IMR-90 (cell line): Measurements from ENCODE around the gene ALPI. TPM values are rescaled to one million over a fixed set of nuclear protein-coding genes. Genes with fewer than 3 reads are reported as not detected.

Experiments
- ATAC-seq: fragments of 200-7000 bp; cut with Tn5 transposase; 2 replicates; pipeline ENCODE4 v1.9.1; 2020; ENCODE audit warnings: low read depth, mild to moderate bottlenecking, moderate library complexity
- BruUV-seq: library from RNA; stranded (reverse); fragments of 400-500 nt; replicated peaks from 2 replicates; lab custom pipeline; 2021; lab: Mats Ljungman, UMichigan
- CTCF ChIA-PET: fragments of 300-600 bp; formaldehyde crosslinking; extraction: SDS; loops from one replicate; lab custom pipeline; 2021; ENCODE audit warnings: antibody characterized with exemption; lab: Yijun Ruan, JAX
- POLR2A ChIA-PET: fragments of 300-600 bp; sonication (Branson Sonifier 250); formaldehyde crosslinking; loops from one replicate; lab custom pipeline; 2022; ENCODE audit warnings: antibody characterized with exemption; ENCODE audit not compliant: unreplicated experiment; lab: Charles Lee
- DNase-seq: peaks from one replicate; pipeline ENCODE4 v3.0.0; 2013
- H2AFZ ChIP-seq: replicated peaks from 2 replicates; pipeline ENCODE3; 2013; ENCODE audit warnings: low read length, mild to moderate bottlenecking; ENCODE audit not compliant: poor library complexity
- H2AK5ac ChIP-seq: 2 replicates; pipeline ENCODE4 v1.6.1; 2013; ENCODE audit warnings: low read depth, low read length, inconsistent platforms
- H2AK9ac ChIP-seq: replicated peaks from 2 replicates; pipeline ENCODE3; 2013; ENCODE audit warnings: mild to moderate bottlenecking, low read depth, low read length, moderate library complexity; ENCODE audit not compliant: poor library complexity
- H2BK120ac ChIP-seq: 2 replicates; pipeline ENCODE4 v1.6.1; 2013; ENCODE audit warnings: low read depth, low read length, inconsistent platforms
- H2BK15ac ChIP-seq: 3 replicates; pipeline ENCODE4 v1.6.1; 2013; ENCODE audit warnings: low read depth, low read length, inconsistent platforms
- H2BK20ac ChIP-seq: 2 replicates; pipeline ENCODE4 v1.6.1; 2013; ENCODE audit warnings: low read depth, mild to moderate bottlenecking, inconsistent platforms, low read length, moderate library complexity
- H2BK5ac ChIP-seq: 2 replicates; pipeline ENCODE4 v1.6.1; 2013; ENCODE audit warnings: mild to moderate bottlenecking, low read depth, low read length, inconsistent platforms; ENCODE audit not compliant: poor library complexity, severe bottlenecking
- H3K14ac ChIP-seq: replicated peaks from 2 replicates; pipeline ENCODE4 v1.6.1; 2013; ENCODE audit warnings: low read depth, low read length, inconsistent platforms
- H3K18ac ChIP-seq: 2 replicates; pipeline ENCODE4 v1.6.1; 2013; ENCODE audit warnings: low read depth, low read length, control low read depth
- H3K23ac ChIP-seq: 2 replicates; pipeline ENCODE4 v1.6.1; 2013; ENCODE audit warnings: low read depth, low read length, inconsistent platforms
- H3K27ac ChIP-seq: 2 replicates; pipeline ENCODE4 v1.5.1; 2013; ENCODE audit warnings: mild to moderate bottlenecking, control low read depth, low read length; ENCODE audit not compliant: insufficient read depth
- H3K27me3 ChIP-seq: 2 replicates; pipeline ENCODE4 v1.6.1; 2013; ENCODE audit warnings: low read length; ENCODE audit not compliant: control insufficient read depth, insufficient read depth
- H3K36me3 ChIP-seq: 2 replicates; pipeline ENCODE4 v1.6.1; 2013; ENCODE audit warnings: low read length, mixed read lengths; ENCODE audit not compliant: control insufficient read depth, insufficient read depth
- H3K4ac ChIP-seq: 2 replicates; pipeline ENCODE4 v1.6.1; 2013; ENCODE audit warnings: low read depth, low read length, inconsistent platforms
- H3K4me1 ChIP-seq: 2 replicates; pipeline ENCODE4 v1.6.1; 2013; ENCODE audit warnings: low read length, mixed read lengths; ENCODE audit not compliant: control insufficient read depth, insufficient read depth
- H3K4me2 ChIP-seq: 2 replicates; pipeline ENCODE4 v1.6.1; 2013; ENCODE audit warnings: low read depth, mild to moderate bottlenecking, control low read depth, low read length, moderate library complexity
- H3K4me3 ChIP-seq: 2 replicates; pipeline ENCODE4 v1.5.1; 2013; ENCODE audit warnings: low read depth, mild to moderate bottlenecking, control low read depth, low read length, moderate library complexity; ENCODE audit not compliant: insufficient read depth
- H3K56ac ChIP-seq: 2 replicates; pipeline ENCODE4 v1.6.1; 2013; ENCODE audit warnings: low read length, inconsistent platforms; ENCODE audit not compliant: insufficient read depth; ENCODE audit errors: extremely low read depth
- H3K79me1 ChIP-seq, 2 experiments: 2 replicates each; pipeline ENCODE4 v1.6.1; 2013; ENCODE audit warnings: low read length in 2 of 2, inconsistent platforms in 1 of 2, low read depth in 1 of 2
- H3K9ac ChIP-seq: 2 replicates; pipeline ENCODE4 v1.6.1; 2013; ENCODE audit warnings: low read depth, low read length, control low read depth
- H3K9me1 ChIP-seq: 2 replicates; pipeline ENCODE4 v1.6.1; 2013; ENCODE audit warnings: low read length, inconsistent platforms; ENCODE audit not compliant: insufficient read depth
- H3K9me3 ChIP-seq: 2 replicates; pipeline ENCODE4 v1.6.1; 2013; ENCODE audit warnings: low read length; ENCODE audit not compliant: control insufficient read depth, insufficient read depth
- H4K20me1 ChIP-seq: 2 replicates; pipeline ENCODE4 v1.6.1; 2013; ENCODE audit warnings: low read length, inconsistent platforms; ENCODE audit not compliant: insufficient read depth
- H4K5ac ChIP-seq: 2 replicates; pipeline ENCODE4 v1.6.1; 2013; ENCODE audit warnings: mild to moderate bottlenecking, low read depth, low read length, control low read depth
- H4K8ac ChIP-seq, 2 experiments: 2 replicates each; pipeline ENCODE4 v1.6.1; 2013; ENCODE audit warnings: low read depth in 2 of 2, low read length in 2 of 2, control low read depth in 1 of 2, inconsistent platforms in 1 of 2
- H4K91ac ChIP-seq: 2 replicates; pipeline ENCODE4 v1.6.1; 2013; ENCODE audit warnings: low read depth, low read length, inconsistent platforms; ENCODE audit not compliant: insufficient read depth
- BHLHE40 ChIP-seq: fragments of 150-350 bp; IDR thresholded peaks from 2 replicates; pipeline ENCODE4 v1.6.1; 2016; ENCODE audit warnings: mild to moderate bottlenecking, low read depth, low read length
- CEBPB ChIP-seq: IDR thresholded peaks from 2 replicates; pipeline ENCODE4 v1.6.1; 2012; ENCODE audit warnings: low read depth, low read length, improper control_type of control experiment
- CHD1 ChIP-seq: IDR thresholded peaks from 2 replicates; pipeline ENCODE4 v1.6.1; 2012; ENCODE audit warnings: low read depth, low read length, improper control_type of control experiment
- CTCF ChIP-seq: conservative IDR thresholded peaks from 2 replicates; pipeline ENCODE4 v1.5.1; 2012; ENCODE audit warnings: mild to moderate bottlenecking, low read depth, low read length, improper control_type of control experiment
- FOS ChIP-seq: fragments of 150-350 bp; IDR thresholded peaks from 2 replicates; pipeline ENCODE4 v1.6.1; 2016; ENCODE audit warnings: low read depth, low read length
- MAFK ChIP-seq: IDR thresholded peaks from 2 replicates; pipeline ENCODE4 v1.6.1; 2012; ENCODE audit warnings: low read depth, low read length, improper control_type of control experiment
- MAZ ChIP-seq: IDR thresholded peaks from 2 replicates; pipeline ENCODE4 v1.6.1; 2012; ENCODE audit warnings: low read depth, mild to moderate bottlenecking, low read length, improper control_type of control experiment, moderate library complexity, borderline replicate concordance
- MXI1 ChIP-seq: IDR thresholded peaks from 2 replicates; pipeline ENCODE4 v1.6.1; 2012; ENCODE audit warnings: low read depth, mild to moderate bottlenecking, low read length, moderate library complexity, borderline replicate concordance
- NFE2L2 ChIP-seq: fragments of 150-350 bp; IDR thresholded peaks from 2 replicates; pipeline ENCODE4 v1.6.1; 2016; ENCODE audit warnings: low read depth, mild to moderate bottlenecking, low read length
- POLR2A ChIP-seq: IDR thresholded peaks from 2 replicates; pipeline ENCODE4 v1.6.1; 2012; ENCODE audit warnings: mild to moderate bottlenecking, low read depth, low read length
- RAD21 ChIP-seq: IDR thresholded peaks from 2 replicates; pipeline ENCODE4 v1.6.1; 2012; ENCODE audit warnings: low read length, improper control_type of control experiment
- RCOR1 ChIP-seq: IDR thresholded peaks from 2 replicates; pipeline ENCODE4 v1.6.1; 2012; ENCODE audit warnings: mild to moderate bottlenecking, low read length, improper control_type of control experiment; ENCODE audit not compliant: insufficient replicate concordance
- RFX5 ChIP-seq: IDR thresholded peaks from 2 replicates; pipeline ENCODE4 v1.8.0; 2012; ENCODE audit warnings: low read depth, mild to moderate bottlenecking, low read length, moderate library complexity
- SMC3 ChIP-seq: fragments of 150-350 bp; IDR thresholded peaks from 2 replicates; pipeline ENCODE4 v1.6.1; 2016; ENCODE audit warnings: low read depth, mild to moderate bottlenecking, antibody characterized with exemption, low read length, moderate library complexity
- WGBS, 2 experiments: methylation state at CpG; one replicate each; pipeline versions ENCODE4 v1.1.5 to v1.1.7; 2013; ENCODE audit warnings: missing lambda C conversion rate in 2 of 2; ENCODE audit not compliant: insufficient read length in 1 of 2; ENCODE audit errors: extremely low coverage in 2 of 2; 5-methylcytosine and 5-hydroxymethylcytosine counted together
- dilution Hi-C: fragments of 300-500 bp; cut with HindIII; formaldehyde crosslinking; loops from one replicate; pipeline ENCODE4 v1.14.3; 2018; ENCODE audit warnings: low sequenced_read_pairs; ENCODE audit not compliant: unreplicated experiment
- in situ Hi-C: fragments of 300-500 bp; cut with MboI; formaldehyde crosslinking; loops from 3 replicates; pipeline ENCODE4 v1.14.3; 2019; ENCODE audit warnings: low sequenced_read_pairs, inconsistent platforms, mixed read lengths
- intact Hi-C: fragments of 100-400 bp; cut with micrococcal nuclease; formaldehyde crosslinking; loops from 2 replicates; pipeline ENCODE4 v1.10.0; 2022
- polyA plus RNA-seq, 3 experiments: library from polyadenylated mRNA; depleted of rRNA; stranded (reverse); fragments of >200 nt; gene quantifications; 2 replicates each; pipeline ENCODE4 v1.2.3, GENCODE V29; 2012; ENCODE audit warnings: low replicate concordance in 1 of 3
- total RNA-seq: library from RNA; depleted of rRNA; stranded (reverse); fragments of >200 nt; gene quantifications from 2 replicates; pipeline ENCODE4 v1.2.3, GENCODE V29; 2012
- TF ChIP-seq, protein P1 (sequence below): fragments of 150-350 bp; IDR thresholded peaks from 2 replicates; pipeline ENCODE4 v1.6.1; 2017; ENCODE audit warnings: mild to moderate bottlenecking, antibody characterized with exemption, low read length, low read depth
- TF ChIP-seq, protein P2 (sequence below): fragments of 150-350 bp; IDR thresholded peaks from 2 replicates; pipeline ENCODE4 v1.6.1; 2016; ENCODE audit warnings: low read depth, mild to moderate bottlenecking, low read length, moderate library complexity, borderline replicate concordance

Gene ALPI
- total and polyA plus RNA-seq, 2 of the 4 experiments (the other 2 are of a cell fraction): not detected

GRCh38 chr2:232466221-232466620 is 10.3 kb downstream of the ALPI start:
- Histone ChIP-seq H2BK15ac (no peak overlapping the region), H4K91ac (no peak overlapping the region), H4K5ac (no peak overlapping the region), H3K4me2 (no peak overlapping the region), H3K4me3 (no peak overlapping the region), H3K36me3 (no peaks in the 10 kb centered on the region), H3K79me1 (no peaks in the 10 kb centered on the region), H3K18ac (no peak overlapping the region), H2BK5ac (no peak overlapping the region), H2AK9ac (no peak overlapping the region), H3K56ac (no peak overlapping the region), H3K9ac (no peak overlapping the region), H2AFZ (no peak overlapping the region), H2BK20ac (no peak overlapping the region), H4K8ac (no peak overlapping the region), H3K27me3 (peaks cover 9% of the 10 kb centered on the region), H2BK120ac (no peak overlapping the region), H3K4ac (no peak overlapping the region), H3K14ac (no peak overlapping the region), H3K9me3 (no peaks in the 10 kb centered on the region), H2AK5ac (no peak overlapping the region), H4K20me1 (no peaks in the 10 kb centered on the region), H3K4me1 (no peaks in the 10 kb centered on the region), H3K27ac (no peak overlapping the region), H3K9me1 (no peaks in the 10 kb centered on the region), H3K23ac (no peak overlapping the region)
- ATAC-seq: no peak
- intact Hi-C loops: no loop called here
- DNase-seq: no peak
- dilution Hi-C loops: no loop called here
- no peak for TF ChIP-seq NFE2L2
- TF ChIP-seq, protein P1, sequence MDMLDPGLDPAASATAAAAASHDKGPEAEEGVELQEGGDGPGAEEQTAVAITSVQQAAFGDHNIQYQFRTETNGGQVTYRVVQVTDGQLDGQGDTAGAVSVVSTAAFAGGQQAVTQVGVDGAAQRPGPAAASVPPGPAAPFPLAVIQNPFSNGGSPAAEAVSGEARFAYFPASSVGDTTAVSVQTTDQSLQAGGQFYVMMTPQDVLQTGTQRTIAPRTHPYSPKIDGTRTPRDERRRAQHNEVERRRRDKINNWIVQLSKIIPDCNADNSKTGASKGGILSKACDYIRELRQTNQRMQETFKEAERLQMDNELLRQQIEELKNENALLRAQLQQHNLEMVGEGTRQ: no peak
- TF ChIP-seq MXI1: no peak
- TF ChIP-seq MAFK: no peak
- TF ChIP-seq RCOR1: no peak
- no peak for TF ChIP-seq CHD1
- TF ChIP-seq CTCF: no peak
- no peak for TF ChIP-seq RAD21
- TF ChIP-seq SMC3: no peak
- TF ChIP-seq RFX5: no peak
- TF ChIP-seq FOS: no peak
- no peak for TF ChIP-seq MAZ
- no peak for TF ChIP-seq CEBPB
- TF ChIP-seq, protein P2, sequence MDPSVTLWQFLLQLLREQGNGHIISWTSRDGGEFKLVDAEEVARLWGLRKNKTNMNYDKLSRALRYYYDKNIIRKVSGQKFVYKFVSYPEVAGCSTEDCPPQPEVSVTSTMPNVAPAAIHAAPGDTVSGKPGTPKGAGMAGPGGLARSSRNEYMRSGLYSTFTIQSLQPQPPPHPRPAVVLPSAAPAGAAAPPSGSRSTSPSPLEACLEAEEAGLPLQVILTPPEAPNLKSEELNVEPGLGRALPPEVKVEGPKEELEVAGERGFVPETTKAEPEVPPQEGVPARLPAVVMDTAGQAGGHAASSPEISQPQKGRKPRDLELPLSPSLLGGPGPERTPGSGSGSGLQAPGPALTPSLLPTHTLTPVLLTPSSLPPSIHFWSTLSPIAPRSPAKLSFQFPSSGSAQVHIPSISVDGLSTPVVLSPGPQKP: no peak
- TF ChIP-seq BHLHE40: no peak
- TF ChIP-seq POLR2A: no peak
- WGBS, 2 experiments: no CpG with 5 or more reads among the region's 7 CpGs
- ChIA-PET CTCF (no interaction called here), POLR2A (no interaction called here)
- no TSS peak for BruUV-seq
- in situ Hi-C loops: no loop called here
